HG03045 (cell line): Measurements from ENCODE around the gene PDLIM4.

Experiments
- ATAC-seq: cut with Tn5 transposase; IDR thresholded peaks from one replicate; pipeline ENCODE4 v1.9.1; 2021; ENCODE audit warnings: mild to moderate bottlenecking, moderate library complexity; ENCODE audit not compliant: unreplicated experiment

PDLIM4 gene

GRCh38 chr5:132257131-132258101, at the start of gene PDLIM4:
TSS of gene PDLIM4 (plus strand) at chr5:132257696. CDS start at chr5:132257735, 39 bp downstream.
- ATAC-seq: no peak

- no peak for ATAC-seq
Measured at GRCh38 chr5:132207778-132208177, 49.7 kb upstream of the PDLIM4 start.

- ATAC-seq: no peak
Measured at GRCh38 chr5:132209131-132209530, 48.4 kb upstream of the PDLIM4 start.

GRCh38 chr5:132209901-132210545, 47.5 kb upstream of the PDLIM4 start:
- no peak for ATAC-seq

- no peak for ATAC-seq
Measured at GRCh38 chr5:132210944-132211343, 46.6 kb upstream of the PDLIM4 start.

- ATAC-seq: no peak
Measured at GRCh38 chr5:132211787-132212186, 45.7 kb upstream of the PDLIM4 start.

- no peak for ATAC-seq
Measured at GRCh38 chr5:132213666-132214065, 43.8 kb upstream of the PDLIM4 start.

GRCh38 chr5:132214491-132214890, 43.0 kb upstream of the PDLIM4 start:
- ATAC-seq: no peak

GRCh38 chr5:132215329-132215728, 42.2 kb upstream of the PDLIM4 start:
- ATAC-seq: no peak

GRCh38 chr5:132218321-132218720, 39.2 kb upstream of the PDLIM4 start:
- ATAC-seq: no peak

GRCh38 chr5:132219289-132219970, 38.1 kb upstream of the PDLIM4 start:
- ATAC-seq: no peak

GRCh38 chr5:132219981-132220380, 37.5 kb upstream of the PDLIM4 start:
- ATAC-seq: no peak

GRCh38 chr5:132220491-132220890, 37.0 kb upstream of the PDLIM4 start:
- no peak for ATAC-seq

- no peak for ATAC-seq
Measured at GRCh38 chr5:132221781-132222648, 35.5 kb upstream of the PDLIM4 start.

- peak; percentile 57 for ATAC-seq
Measured at GRCh38 chr5:132222649-132223038, 34.9 kb upstream of the PDLIM4 start.

GRCh38 chr5:132223861-132224260, 33.6 kb upstream of the PDLIM4 start:
- ATAC-seq: no peak

GRCh38 chr5:132224716-132225115, 32.8 kb upstream of the PDLIM4 start:
- ATAC-seq: no peak

- ATAC-seq: no peak
Measured at GRCh38 chr5:132225165-132226032, 32.1 kb upstream of the PDLIM4 start.

- ATAC-seq: no peak
Measured at GRCh38 chr5:132226516-132227234, 30.8 kb upstream of the PDLIM4 start.
